ENCODE measurements around the gene NAGLU. TPM values are rescaled to one million over a fixed set of nuclear protein-coding genes. Genes with fewer than 3 reads are reported as not detected.

NAGLU gene
- total and polyA plus RNA-seq, 2 of the 13 experiments (the other 11 are each of a cell fraction or from before 2014, with no cell fraction given), result 28.2 to 40.1 TPM

- 0 out of 2 replicates have a peak, but pooled peaks have one; percentile 17 for TF ChIP-seq NRL (CRISPR knock-in tag; IDR thresholded peaks at IDR 0.05; ENCODE audit: borderline replicate concordance)
- peak; percentile 16; the same call in 1 of the 2 replicates for TF ChIP-seq ZNF275 (CRISPR knock-in tag; IDR thresholded peaks at IDR 0.05; ENCODE audit: borderline replicate concordance)
- TF ChIP-seq ZNF354B (CRISPR knock-in tag; IDR thresholded peaks at IDR 0.05), result no peak
- TF ChIP-seq ZBED4 (CRISPR knock-in tag; IDR thresholded peaks at IDR 0.05; ENCODE audit: borderline replicate concordance), result 0 out of 2 replicates have a peak, but pooled peaks have one; percentile 18
- no peak for TF ChIP-seq ZNF75D (CRISPR knock-in tag; IDR thresholded peaks at IDR 0.05; ENCODE audit: borderline replicate concordance)
- no peak for TF ChIP-seq CBX2 (IDR thresholded peaks at IDR 0.05; ENCODE audit: low read depth, low read length)
- peak; percentile 70; the same call in 1 of the 2 replicates for TF ChIP-seq CBX2 (CRISPR knock-in tag; IDR thresholded peaks at IDR 0.05; ENCODE audit: low read depth)
- TF ChIP-seq NR0B2 (CRISPR knock-in tag; IDR thresholded peaks at IDR 0.05), result no peak
- TF ChIP-seq ZNF343 (CRISPR knock-in tag; IDR thresholded peaks at IDR 0.05), result peak; percentile 31; the same call in 1 of the 2 replicates
- TF ChIP-seq TFAP4 (IDR thresholded peaks at IDR 0.05; ENCODE audit: borderline replicate concordance, low read depth), result peak; percentile 89
- TF ChIP-seq PPARG (CRISPR knock-in tag; conservative IDR thresholded peaks at IDR 0.05), result no peak
- TF ChIP-seq ZNF547 (CRISPR knock-in tag; IDR thresholded peaks at IDR 0.05), result peak; percentile 45; the same call in 1 of the 2 replicates
- TF ChIP-seq JUND (CRISPR knock-in tag; IDR thresholded peaks at IDR 0.05), result no peak
- TF ChIP-seq ZNF83 (CRISPR knock-in tag; IDR thresholded peaks at IDR 0.05; ENCODE audit: borderline replicate concordance), result no peak
- no peak; the same call in 1 of the 2 replicates for TF ChIP-seq ZNF33A (CRISPR knock-in tag; IDR thresholded peaks at IDR 0.05; ENCODE audit: borderline replicate concordance)
- TF ChIP-seq TRIM24 (CRISPR knock-in tag; IDR thresholded peaks at IDR 0.05), result no peak
- TF ChIP-seq E2F2 (CRISPR knock-in tag; IDR thresholded peaks at IDR 0.05; ENCODE audit: borderline replicate concordance), result no peak
- no peak for TF ChIP-seq ZFP41 (CRISPR knock-in tag; IDR thresholded peaks at IDR 0.05; ENCODE audit: borderline replicate concordance)
- TF ChIP-seq ATF7-NPFF (CRISPR knock-in tag; IDR thresholded peaks at IDR 0.05; ENCODE audit: low read depth), result peak; percentile 68; the same call in 1 of the 2 replicates
Measured at GRCh38 chr17:42562388-42563142, 26.5 kb downstream of the NAGLU start (continued).

Data from HepG2 (cell line).